ENCODE measurements around the gene MUC3A.
"Not testable (repeated sequence)": the region's sequence is repeated elsewhere in the genome, so short reads cannot be mapped to it uniquely, and the experiment has no call there.

- not testable (repeated sequence) for TF ChIP-seq CTCF (conservative IDR thresholded peaks at IDR 0.05); ZFX (IDR thresholded peaks at IDR 0.05)
Observed at GRCh38 chr7:100999334-100999733, 50.0 kb downstream of the MUC3A start.

Measured in C4-2B (cell line).